CD4-positive, alpha-beta T cell (primary cell): ENCODE data around the gene XPC. TPM values are rescaled to one million over a fixed set of nuclear protein-coding genes. Genes with fewer than 3 reads are reported as not detected.

Experiments used
- ATAC-seq: fragments of 200-7000 bp; cut with Tn5 transposase; one replicate; pipeline ENCODE4 v1.10.0; 2022; ENCODE audit warnings: mild to moderate bottlenecking; ENCODE audit not compliant: poor library complexity
- CTCF ChIA-PET: fragments of 350-600 bp; sonication (Branson Sonifier 250); formaldehyde crosslinking; loops from one replicate; lab custom pipeline; 2021; ENCODE audit warnings: antibody characterized with exemption, inconsistent platforms; lab: Charles Lee
- POLR2A ChIA-PET: fragments of 350-600 bp; sonication (Branson Sonifier 250); formaldehyde crosslinking; loops from one replicate; lab custom pipeline; 2021; ENCODE audit warnings: antibody characterized with exemption, inconsistent platforms; lab: Charles Lee
- DNase-seq, 14 experiments: peaks; one replicate each; pipeline ENCODE4 v3.0.0-alpha.2; 2013 to 2020; ENCODE audit warnings: mixed read lengths in 2 of 14
- H3K27ac ChIP-seq, 2 donors: one replicate each; pipeline versions ENCODE4 v1.5.1 to v1.7.0; 2013; ENCODE audit warnings: low read length in 2 of 2, low read depth in 1 of 2, mild to moderate bottlenecking in 1 of 2
- H3K27me3 ChIP-seq, 2 experiments: 1 replicate in 1 of 2; 2 replicates in 1 of 2; pipeline versions ENCODE4 v1.6.1 to v1.7.0; 2013; ENCODE audit warnings: low read length in 2 of 2, control low read depth in 1 of 2, mild to moderate bottlenecking in 1 of 2, moderate library complexity in 1 of 2; ENCODE audit not compliant: insufficient read depth in 2 of 2, control insufficient read depth in 1 of 2
- H3K36me3 ChIP-seq: one replicate; pipeline ENCODE4 v1.6.1; 2013; ENCODE audit warnings: low read length, control low read depth; ENCODE audit not compliant: insufficient read depth
- H3K4me1 ChIP-seq: one replicate; pipeline ENCODE4 v1.6.1; 2013; ENCODE audit warnings: low read length, control low read depth; ENCODE audit not compliant: insufficient read depth
- H3K4me3 ChIP-seq: one replicate; pipeline ENCODE4 v1.5.1; 2013; ENCODE audit warnings: mild to moderate bottlenecking, low read length, moderate library complexity
- H3K9me3 ChIP-seq, 2 experiments: 1 replicate in 1 of 2; 2 replicates in 1 of 2; pipeline versions ENCODE4 v1.6.1 to v1.7.0; 2013; ENCODE audit warnings: low read length in 2 of 2, mild to moderate bottlenecking in 2 of 2, control low read depth in 1 of 2, moderate library complexity in 1 of 2; ENCODE audit not compliant: control insufficient read depth in 1 of 2, insufficient read depth in 1 of 2
- H3K27ac Mint-ChIP-seq: one replicate; pipeline ENCODE4 v1.8.0; 2020; ENCODE audit warnings: mixed read lengths
- H3K27me3 Mint-ChIP-seq: one replicate; pipeline ENCODE4 v1.8.0; 2021; ENCODE audit warnings: mixed read lengths
- H3K36me3 Mint-ChIP-seq: one replicate; pipeline ENCODE4 v1.8.0; 2021; ENCODE audit warnings: low read depth, mixed read lengths
- H3K4me1 Mint-ChIP-seq: one replicate; pipeline ENCODE4 v1.8.0; 2021; ENCODE audit warnings: low read depth, mixed read lengths
- H3K4me3 Mint-ChIP-seq: one replicate; pipeline ENCODE4 v1.8.0; 2020; ENCODE audit warnings: mild to moderate bottlenecking, mixed read lengths
- H3K9me3 Mint-ChIP-seq: one replicate; pipeline ENCODE4 v1.8.0; 2020; ENCODE audit warnings: mixed read lengths
- CTCF ChIP-seq: fragments of 200-600 bp; IDR thresholded peaks from one replicate; pipeline ENCODE4 v1.8.0; 2022; ENCODE audit warnings: antibody characterized with exemption, mild to moderate bottlenecking
- intact Hi-C, 2 experiments: fragments of 100-400 bp; cut with DNase I in 1 of 2; cut with micrococcal nuclease in 1 of 2; formaldehyde crosslinking; loops; one replicate each; pipeline versions ENCODE4 v1.15.1 to v1.9.0; 2023 to 2025; cut with DNase I, micrococcal nuclease
- total RNA-seq, 174 experiments: library from RNA in 2 of 174; stranded (reverse) in 2 of 174; gene quantifications; one replicate each; pipeline ENCODE4 v1.2.3 and lab custom pipeline; 2021 to 2026

Gene XPC
- total RNA-seq, 2 experiments from 2014 or later, result 59.2 to 65.1 TPM

GRCh38 chr3:14150491-14151230 lies 27.7 kb downstream of the XPC start:
- CTCF ChIA-PET, result interaction anchor here (1.5 kb wide), 1 partner anchor 25 kb away, joined by 3 read pairs; no protein-coding TSS in a partner anchor
- peaks cover 87% of the 10 kb centered on the region for H3K36me3 ChIP-seq
- TF ChIP-seq CTCF, result no peak
- no peak overlapping the region for H3K4me3 ChIP-seq
- Mint-ChIP-seq H3K4me3 (no peak overlapping the region), H3K4me1 (peaks cover 11% of the 10 kb centered on the region), H3K27me3 (no peaks in the 10 kb centered on the region), H3K9me3 (no peaks in the 10 kb centered on the region), H3K27ac (peak overlapping the region; percentile 68), H3K36me3 (peaks cover 87% of the 10 kb centered on the region)
- peaks cover 14% of the 10 kb centered on the region for H3K4me1 ChIP-seq
- H3K27ac ChIP-seq, result no peak overlapping the region
- POLR2A ChIA-PET, result interaction anchor here (1.7 kb wide), 1 partner anchor 28 kb away, joined by 6 read pairs; the partner anchor contains the start of genes LSM3 and XPC
- intact Hi-C loops, result no loop called here
- H3K27me3 ChIP-seq, result no peaks in the 10 kb centered on the region
- H3K9me3 ChIP-seq, result no peaks in the 10 kb centered on the region
- DNase-seq (no peak), ATAC-seq (no peak)

- POLR2A ChIA-PET, result interaction anchor here (1.7 kb wide), 1 partner anchor 29 kb away, joined by 6 read pairs; the partner anchor contains the start of genes LSM3 and XPC
Observed at GRCh38 chr3:14150078-14150477, 28.3 kb downstream of the XPC start.

More at GRCh38 chr3:14150078-14150477, 28.3 kb downstream of the XPC start:
- Mint-ChIP-seq H3K4me1 (peaks cover 12% of the 10 kb centered on the region), H3K36me3 (peaks cover 85% of the 10 kb centered on the region), H3K4me3 (no peak overlapping the region), H3K27me3 (no peaks in the 10 kb centered on the region), H3K27ac (peak overlapping the region; percentile 68), H3K9me3 (no peaks in the 10 kb centered on the region)
- Histone ChIP-seq H3K36me3 (peaks cover 89% of the 10 kb centered on the region), H3K27me3 (no peaks in the 10 kb centered on the region), H3K4me1 (peaks cover 20% of the 10 kb centered on the region), H3K4me3 (no peak overlapping the region), H3K27ac (no peak overlapping the region), H3K9me3 (no peaks in the 10 kb centered on the region)
- intact Hi-C loops, result no loop called here
- CTCF ChIA-PET, result no interaction called here
- ATAC-seq (no peak), DNase-seq (no peak)
- no peak for TF ChIP-seq CTCF
